SU-DHL-6 (cell line): ENCODE results near the gene RBMS1.

Experiments used
- H2AFZ ChIP-seq: fragments of 200-600 bp; sonication (generic); 2 replicates; pipeline ENCODE4 v1.6.1; 2014; ENCODE audit warnings: low read depth, mild to moderate bottlenecking, moderate library complexity, mixed read lengths, antibody characterized with exemption, low read length; ENCODE audit not compliant: severe bottlenecking
- H3F3A ChIP-seq: fragments of 200-600 bp; shearing (Covaris generic); 2 replicates; pipeline ENCODE4 v1.6.0; 2016; ENCODE audit warnings: antibody characterized with exemption, mild to moderate bottlenecking; ENCODE audit not compliant: insufficient read depth
- H3K27ac ChIP-seq: fragments of 200-600 bp; sonication (generic); 2 replicates; pipeline ENCODE4 v1.5.1; 2016; ENCODE audit warnings: low read depth, mild to moderate bottlenecking, low read length, moderate library complexity, mixed read lengths
- H3K27me3 ChIP-seq: fragments of 200-600 bp; sonication (generic), shearing (Covaris generic); 2 replicates; pipeline ENCODE4 v1.6.0; 2014; ENCODE audit warnings: mild to moderate bottlenecking, low read length
- H3K36me3 ChIP-seq: fragments of 200-600 bp; sonication (generic); 2 replicates; pipeline ENCODE4 v1.6.1; 2014; ENCODE audit warnings: mild to moderate bottlenecking, low read length, mixed read lengths
- H3K4me2 ChIP-seq: fragments of 300-600, 200-600 bp; shearing (Covaris generic), sonication (generic); 2 replicates; pipeline ENCODE4 v1.6.0; 2014; ENCODE audit warnings: low read length, low read depth, mild to moderate bottlenecking; ENCODE audit not compliant: poor library complexity, severe bottlenecking
- H3K4me3 ChIP-seq: fragments of 200-600 bp; sonication (generic); 2 replicates; pipeline ENCODE4 v1.5.1; 2014; ENCODE audit warnings: antibody characterized with exemption, low read length, mild to moderate bottlenecking, mixed read lengths; ENCODE audit not compliant: insufficient read depth, poor library complexity, severe bottlenecking
- H3K79me2 ChIP-seq: fragments of 200-600 bp; sonication (generic); 2 replicates; pipeline ENCODE4 v1.6.1; 2014; ENCODE audit warnings: mild to moderate bottlenecking, low read length, moderate library complexity; ENCODE audit not compliant: insufficient read depth
- H3K9ac ChIP-seq: fragments of 200-600 bp; sonication (generic); 2 replicates; pipeline ENCODE4 v1.7.0; 2014; ENCODE audit warnings: mild to moderate bottlenecking, low read length
- H3K9me2 ChIP-seq: fragments of 200-600 bp; sonication (generic); replicated peaks from 2 replicates; pipeline ENCODE4 v1.6.1; 2014; ENCODE audit warnings: low read length; ENCODE audit not compliant: insufficient read depth
- H3K9me3 ChIP-seq: fragments of 200-600 bp; sonication (generic); 2 replicates; pipeline ENCODE4 v1.6.1; 2014; ENCODE audit warnings: low read length, mixed read lengths; ENCODE audit not compliant: insufficient read depth
- H4K20me1 ChIP-seq: fragments of 200-600 bp; sonication (generic); 2 replicates; pipeline ENCODE4 v1.6.1; 2014; ENCODE audit warnings: low read depth, mild to moderate bottlenecking, antibody characterized with exemption, low read length, moderate library complexity, mixed read lengths
- EZH2phosphoT487 ChIP-seq: fragments of 200-600 bp; sonication (generic), shearing (Covaris generic); conservative IDR thresholded peaks from 2 replicates; pipeline ENCODE4 v1.6.1; 2018; ENCODE audit warnings: mild to moderate bottlenecking, antibody characterized with exemption, low read length, moderate library complexity, mixed read lengths
- TF ChIP-seq, protein P1 (sequence below): fragments of 200-600 bp; sonication (generic); IDR thresholded peaks from one replicate; pipeline ENCODE4 v1.5.1; 2017; ENCODE audit warnings: antibody characterized with exemption, mild to moderate bottlenecking, low read length, moderate library complexity; ENCODE audit not compliant: insufficient read depth, poor library complexity, severe bottlenecking

RBMS1 gene

DNA sequence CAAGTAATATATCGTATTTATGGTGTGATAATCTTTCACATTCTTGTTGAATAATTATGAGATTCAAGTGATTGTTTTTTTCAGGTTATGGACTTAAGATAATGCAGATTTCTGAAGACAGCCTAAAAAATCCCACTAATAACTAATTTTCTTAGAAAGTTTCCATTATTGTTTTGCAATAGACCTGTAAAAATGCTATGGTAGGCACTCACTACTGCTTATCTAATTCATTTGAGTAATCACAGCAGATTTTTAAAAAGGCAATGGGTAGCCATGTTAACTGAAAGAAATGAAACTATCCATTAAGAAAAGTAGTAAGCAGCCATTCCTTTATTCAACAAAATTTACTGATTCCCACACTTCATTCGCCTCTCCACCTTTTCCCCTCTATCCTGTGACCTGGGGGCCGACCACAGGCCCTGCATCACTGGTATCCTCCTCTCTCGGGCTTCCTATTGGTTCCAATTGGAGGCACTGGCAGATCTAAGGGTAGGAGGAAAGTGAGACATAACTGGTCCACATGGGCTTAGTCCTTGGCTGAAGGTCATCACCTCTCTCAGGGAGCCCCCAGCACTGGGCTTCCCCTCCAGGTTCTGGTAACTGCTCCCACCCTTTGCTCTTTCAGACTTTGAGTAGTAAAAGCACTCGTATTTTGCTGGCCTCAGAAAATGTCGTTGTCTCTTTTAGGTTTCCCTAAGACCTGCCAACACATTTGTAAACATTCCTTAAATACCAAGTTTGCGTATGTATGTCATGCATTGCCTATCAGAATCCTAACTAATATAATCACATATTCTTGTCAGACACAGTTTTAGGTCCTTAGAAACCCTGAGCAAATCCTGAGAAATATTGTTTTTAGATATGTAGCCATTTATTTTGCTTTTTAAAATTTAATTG is 18.5 kb downstream of the RBMS1 start:
- Histone ChIP-seq H3K9me2 (no peaks in the 10 kb centered on the region), H3K27ac (no peak overlapping the region), H3K27me3 (no peaks in the 10 kb centered on the region), H3K9ac (no peak overlapping the region), H3K36me3 (no peaks in the 10 kb centered on the region), H3K4me2 (no peak overlapping the region), H3K4me3 (no peak overlapping the region), H2AFZ (no peak overlapping the region), H3K9me3 (no peaks in the 10 kb centered on the region), H3F3A (no peaks in the 10 kb centered on the region), H3K79me2 (no peaks in the 10 kb centered on the region), H4K20me1 (no peaks in the 10 kb centered on the region)
- no peak for TF ChIP-seq EZH2phosphoT487
- TF ChIP-seq, protein P1, sequence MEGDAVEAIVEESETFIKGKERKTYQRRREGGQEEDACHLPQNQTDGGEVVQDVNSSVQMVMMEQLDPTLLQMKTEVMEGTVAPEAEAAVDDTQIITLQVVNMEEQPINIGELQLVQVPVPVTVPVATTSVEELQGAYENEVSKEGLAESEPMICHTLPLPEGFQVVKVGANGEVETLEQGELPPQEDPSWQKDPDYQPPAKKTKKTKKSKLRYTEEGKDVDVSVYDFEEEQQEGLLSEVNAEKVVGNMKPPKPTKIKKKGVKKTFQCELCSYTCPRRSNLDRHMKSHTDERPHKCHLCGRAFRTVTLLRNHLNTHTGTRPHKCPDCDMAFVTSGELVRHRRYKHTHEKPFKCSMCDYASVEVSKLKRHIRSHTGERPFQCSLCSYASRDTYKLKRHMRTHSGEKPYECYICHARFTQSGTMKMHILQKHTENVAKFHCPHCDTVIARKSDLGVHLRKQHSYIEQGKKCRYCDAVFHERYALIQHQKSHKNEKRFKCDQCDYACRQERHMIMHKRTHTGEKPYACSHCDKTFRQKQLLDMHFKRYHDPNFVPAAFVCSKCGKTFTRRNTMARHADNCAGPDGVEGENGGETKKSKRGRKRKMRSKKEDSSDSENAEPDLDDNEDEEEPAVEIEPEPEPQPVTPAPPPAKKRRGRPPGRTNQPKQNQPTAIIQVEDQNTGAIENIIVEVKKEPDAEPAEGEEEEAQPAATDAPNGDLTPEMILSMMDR: no peak

DNA sequence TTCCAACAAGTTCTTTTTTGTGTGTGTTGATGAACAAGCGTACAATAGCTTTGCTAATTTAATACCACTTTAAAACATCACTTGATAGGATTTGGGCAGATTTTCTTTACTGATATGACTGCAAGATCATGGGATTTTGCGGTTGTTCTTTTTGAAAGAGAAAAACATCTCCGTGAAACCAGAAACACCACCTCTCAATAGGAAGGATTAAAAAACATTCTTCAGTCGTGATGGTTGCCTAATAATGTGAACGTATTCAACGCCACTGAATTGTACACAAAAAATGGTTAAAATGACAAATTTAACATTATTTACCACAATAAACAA is 19.3 kb downstream of the RBMS1 start:
- Histone ChIP-seq H2AFZ (no peak overlapping the region), H3F3A (no peaks in the 10 kb centered on the region), H3K4me2 (no peak overlapping the region), H3K27ac (no peak overlapping the region), H3K9me2 (no peaks in the 10 kb centered on the region), H3K27me3 (no peaks in the 10 kb centered on the region), H3K4me3 (no peak overlapping the region), H3K36me3 (no peaks in the 10 kb centered on the region), H4K20me1 (no peaks in the 10 kb centered on the region), H3K9ac (no peak overlapping the region), H3K9me3 (no peaks in the 10 kb centered on the region), H3K79me2 (no peaks in the 10 kb centered on the region)
- TF ChIP-seq EZH2phosphoT487: no peak
- TF ChIP-seq, protein P1: no peak

DNA sequence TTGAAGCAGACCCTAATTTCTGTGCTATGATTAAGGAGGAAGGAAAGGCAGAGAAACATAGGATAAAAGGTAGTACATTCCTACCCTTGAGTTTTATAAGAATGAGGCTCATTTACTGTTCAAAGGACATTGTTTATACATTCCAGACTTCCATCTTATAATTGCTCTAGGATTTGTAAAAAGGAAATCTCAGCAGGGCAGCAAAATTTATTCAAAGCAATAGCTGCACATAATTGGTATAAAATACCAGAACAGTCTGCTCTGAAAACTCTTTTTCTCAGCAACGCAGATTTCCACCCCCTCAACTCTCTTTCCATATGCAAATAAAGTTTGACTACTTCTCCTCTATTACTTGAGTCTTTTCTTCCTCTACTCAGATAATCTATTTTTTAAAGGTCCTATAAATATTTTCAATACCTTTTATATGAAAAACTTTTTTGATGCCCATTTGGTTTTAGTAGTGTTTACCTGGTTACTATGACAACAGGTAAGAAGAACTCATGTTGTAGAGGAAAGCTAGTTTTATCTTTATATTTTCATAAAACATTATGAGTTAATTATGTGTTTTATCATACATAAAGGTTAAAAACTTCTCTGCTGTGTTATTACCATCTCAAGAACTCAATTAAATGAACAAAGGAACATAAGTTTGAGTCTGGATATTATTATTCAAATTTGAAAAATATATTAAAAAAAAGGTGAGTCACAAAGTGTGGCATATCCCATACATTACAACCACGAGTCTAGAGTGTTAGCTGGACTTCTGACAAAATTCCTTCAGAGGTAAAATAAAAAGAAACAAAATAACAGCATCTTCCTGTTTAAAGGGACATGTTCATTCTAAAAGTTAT is 19.9 kb downstream of the RBMS1 start:
- no peaks in the 10 kb centered on the region for H3K27me3 ChIP-seq
- H4K20me1 ChIP-seq: no peaks in the 10 kb centered on the region
- H2AFZ ChIP-seq: no peak overlapping the region
- no peaks in the 10 kb centered on the region for H3F3A ChIP-seq
- no peak overlapping the region for H3K9ac ChIP-seq
- no peak for TF ChIP-seq EZH2phosphoT487
- TF ChIP-seq, protein P1: no peak
- no peak overlapping the region for H3K4me3 ChIP-seq
- H3K4me2 ChIP-seq: no peak overlapping the region
- no peaks in the 10 kb centered on the region for H3K79me2 ChIP-seq
- no peaks in the 10 kb centered on the region for H3K9me3 ChIP-seq
- no peak overlapping the region for H3K27ac ChIP-seq
- no peaks in the 10 kb centered on the region for H3K9me2 ChIP-seq
- H3K36me3 ChIP-seq: no peaks in the 10 kb centered on the region
